SU-DHL-6 (cell line): ENCODE measurements around the gene CARMIL1.

Experiments
- H2AFZ ChIP-seq: fragments of 200-600 bp; sonication (generic); 2 replicates; pipeline ENCODE4 v1.6.1; 2014; ENCODE audit warnings: low read depth, mild to moderate bottlenecking, moderate library complexity, mixed read lengths, antibody characterized with exemption, low read length; ENCODE audit not compliant: severe bottlenecking
- H3F3A ChIP-seq: fragments of 200-600 bp; shearing (Covaris generic); 2 replicates; pipeline ENCODE4 v1.6.0; 2016; ENCODE audit warnings: antibody characterized with exemption, mild to moderate bottlenecking; ENCODE audit not compliant: insufficient read depth
- H3K27ac ChIP-seq: fragments of 200-600 bp; sonication (generic); 2 replicates; pipeline ENCODE4 v1.5.1; 2016; ENCODE audit warnings: low read depth, mild to moderate bottlenecking, low read length, moderate library complexity, mixed read lengths
- H3K27me3 ChIP-seq: fragments of 200-600 bp; sonication (generic), shearing (Covaris generic); 2 replicates; pipeline ENCODE4 v1.6.0; 2014; ENCODE audit warnings: mild to moderate bottlenecking, low read length
- H3K36me3 ChIP-seq: fragments of 200-600 bp; sonication (generic); 2 replicates; pipeline ENCODE4 v1.6.1; 2014; ENCODE audit warnings: mild to moderate bottlenecking, low read length, mixed read lengths
- H3K4me2 ChIP-seq: fragments of 300-600, 200-600 bp; shearing (Covaris generic), sonication (generic); 2 replicates; pipeline ENCODE4 v1.6.0; 2014; ENCODE audit warnings: low read length, low read depth, mild to moderate bottlenecking; ENCODE audit not compliant: poor library complexity, severe bottlenecking
- H3K4me3 ChIP-seq: fragments of 200-600 bp; sonication (generic); 2 replicates; pipeline ENCODE4 v1.5.1; 2014; ENCODE audit warnings: antibody characterized with exemption, low read length, mild to moderate bottlenecking, mixed read lengths; ENCODE audit not compliant: insufficient read depth, poor library complexity, severe bottlenecking
- H3K79me2 ChIP-seq: fragments of 200-600 bp; sonication (generic); 2 replicates; pipeline ENCODE4 v1.6.1; 2014; ENCODE audit warnings: mild to moderate bottlenecking, low read length, moderate library complexity; ENCODE audit not compliant: insufficient read depth
- H3K9ac ChIP-seq: fragments of 200-600 bp; sonication (generic); 2 replicates; pipeline ENCODE4 v1.7.0; 2014; ENCODE audit warnings: mild to moderate bottlenecking, low read length
- H3K9me2 ChIP-seq: fragments of 200-600 bp; sonication (generic); replicated peaks from 2 replicates; pipeline ENCODE4 v1.6.1; 2014; ENCODE audit warnings: low read length; ENCODE audit not compliant: insufficient read depth
- H3K9me3 ChIP-seq: fragments of 200-600 bp; sonication (generic); 2 replicates; pipeline ENCODE4 v1.6.1; 2014; ENCODE audit warnings: low read length, mixed read lengths; ENCODE audit not compliant: insufficient read depth
- H4K20me1 ChIP-seq: fragments of 200-600 bp; sonication (generic); 2 replicates; pipeline ENCODE4 v1.6.1; 2014; ENCODE audit warnings: low read depth, mild to moderate bottlenecking, antibody characterized with exemption, low read length, moderate library complexity, mixed read lengths
- EZH2phosphoT487 ChIP-seq: fragments of 200-600 bp; sonication (generic), shearing (Covaris generic); conservative IDR thresholded peaks from 2 replicates; pipeline ENCODE4 v1.6.1; 2018; ENCODE audit warnings: mild to moderate bottlenecking, antibody characterized with exemption, low read length, moderate library complexity, mixed read lengths
- TF ChIP-seq, protein P1 (sequence below): fragments of 200-600 bp; sonication (generic); IDR thresholded peaks from one replicate; pipeline ENCODE4 v1.5.1; 2017; ENCODE audit warnings: antibody characterized with exemption, mild to moderate bottlenecking, low read length, moderate library complexity; ENCODE audit not compliant: insufficient read depth, poor library complexity, severe bottlenecking

Gene CARMIL1

GRCh38 chr6:25340431-25341202, 61.4 kb downstream of the CARMIL1 start:
- Histone ChIP-seq H3K9me3 (no peaks in the 10 kb centered on the region), H3K36me3 (no peaks in the 10 kb centered on the region), H3K4me2 (no peak overlapping the region), H3F3A (no peaks in the 10 kb centered on the region), H3K27me3 (no peaks in the 10 kb centered on the region), H3K27ac (no peak overlapping the region), H3K9ac (no peak overlapping the region), H4K20me1 (peaks cover 63% of the 10 kb centered on the region), H2AFZ (no peak overlapping the region), H3K79me2 (peaks cover 55% of the 10 kb centered on the region), H3K9me2 (no peaks in the 10 kb centered on the region), H3K4me3 (no peak overlapping the region)
- TF ChIP-seq, protein P1, sequence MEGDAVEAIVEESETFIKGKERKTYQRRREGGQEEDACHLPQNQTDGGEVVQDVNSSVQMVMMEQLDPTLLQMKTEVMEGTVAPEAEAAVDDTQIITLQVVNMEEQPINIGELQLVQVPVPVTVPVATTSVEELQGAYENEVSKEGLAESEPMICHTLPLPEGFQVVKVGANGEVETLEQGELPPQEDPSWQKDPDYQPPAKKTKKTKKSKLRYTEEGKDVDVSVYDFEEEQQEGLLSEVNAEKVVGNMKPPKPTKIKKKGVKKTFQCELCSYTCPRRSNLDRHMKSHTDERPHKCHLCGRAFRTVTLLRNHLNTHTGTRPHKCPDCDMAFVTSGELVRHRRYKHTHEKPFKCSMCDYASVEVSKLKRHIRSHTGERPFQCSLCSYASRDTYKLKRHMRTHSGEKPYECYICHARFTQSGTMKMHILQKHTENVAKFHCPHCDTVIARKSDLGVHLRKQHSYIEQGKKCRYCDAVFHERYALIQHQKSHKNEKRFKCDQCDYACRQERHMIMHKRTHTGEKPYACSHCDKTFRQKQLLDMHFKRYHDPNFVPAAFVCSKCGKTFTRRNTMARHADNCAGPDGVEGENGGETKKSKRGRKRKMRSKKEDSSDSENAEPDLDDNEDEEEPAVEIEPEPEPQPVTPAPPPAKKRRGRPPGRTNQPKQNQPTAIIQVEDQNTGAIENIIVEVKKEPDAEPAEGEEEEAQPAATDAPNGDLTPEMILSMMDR: no peak
- no peak for TF ChIP-seq EZH2phosphoT487

DNA sequence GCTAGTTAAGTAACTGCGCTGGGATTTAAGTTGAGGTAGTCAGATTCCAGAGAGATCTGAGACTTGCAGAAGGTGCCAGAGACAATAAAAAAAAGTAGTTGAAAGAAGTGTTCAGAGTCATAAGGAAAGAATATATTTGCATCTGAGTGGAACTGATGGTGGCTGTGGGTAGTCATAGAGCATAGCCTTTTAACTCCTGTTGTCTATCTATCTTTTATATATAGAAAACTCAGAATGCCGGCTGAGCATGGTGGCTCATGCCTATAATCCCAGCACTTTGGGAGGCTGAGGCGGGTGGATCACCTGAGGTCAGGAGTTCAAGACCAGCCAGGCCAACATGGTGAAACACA, 62.0 kb downstream of the CARMIL1 start:
- no peak overlapping the region for H2AFZ ChIP-seq
- H3K79me2 ChIP-seq: peaks cover 50% of the 10 kb centered on the region
- H3K4me3 ChIP-seq: no peak overlapping the region
- TF ChIP-seq EZH2phosphoT487: no peak
- H3K27me3 ChIP-seq: no peaks in the 10 kb centered on the region
- H3K9ac ChIP-seq: no peak overlapping the region
- H3K27ac ChIP-seq: no peak overlapping the region
- H3K4me2 ChIP-seq: no peak overlapping the region
- no peaks in the 10 kb centered on the region for H3F3A ChIP-seq
- H3K9me2 ChIP-seq: no peaks in the 10 kb centered on the region
- no peaks in the 10 kb centered on the region for H3K9me3 ChIP-seq
- peaks cover 57% of the 10 kb centered on the region for H4K20me1 ChIP-seq
- no peaks in the 10 kb centered on the region for H3K36me3 ChIP-seq

DNA sequence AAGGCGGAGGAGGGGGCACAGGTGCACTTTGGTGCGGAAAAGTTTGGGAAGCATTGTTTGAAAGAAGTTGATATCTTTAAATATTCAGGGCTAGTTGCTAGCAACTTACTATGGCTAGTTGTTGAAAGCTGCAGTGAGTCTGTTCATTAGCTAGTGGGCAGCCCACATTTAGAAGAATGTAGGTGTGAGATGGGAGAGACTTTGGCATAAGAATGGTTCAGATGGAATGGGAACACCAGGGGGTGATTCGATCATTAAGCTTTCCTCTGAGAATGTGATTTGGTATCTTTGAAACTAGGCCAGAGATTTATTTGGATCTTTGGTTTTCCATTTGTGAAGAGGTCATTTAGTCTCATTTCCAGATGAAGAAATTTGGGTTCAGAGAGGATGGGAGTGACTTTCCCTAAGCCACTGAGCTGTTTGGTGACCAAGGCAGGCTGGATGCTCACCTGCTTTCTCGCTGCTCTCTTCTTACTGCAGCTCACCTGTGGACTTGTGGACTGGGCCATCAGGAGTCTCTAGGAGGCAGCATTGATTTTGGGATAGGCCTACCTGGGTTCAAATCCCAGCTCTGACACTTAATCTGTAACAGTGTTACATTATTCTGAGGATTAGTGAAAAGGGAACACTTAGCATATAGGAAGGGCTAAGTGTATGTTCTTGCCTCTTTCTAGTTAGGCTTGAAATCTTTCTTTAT, 62.9 kb downstream of the CARMIL1 start:
- Histone ChIP-seq H3K4me3 (no peak overlapping the region), H3K36me3 (no peaks in the 10 kb centered on the region), H3F3A (no peaks in the 10 kb centered on the region), H3K27me3 (no peaks in the 10 kb centered on the region), H4K20me1 (peaks cover 53% of the 10 kb centered on the region), H3K4me2 (no peak overlapping the region), H3K79me2 (peaks cover 41% of the 10 kb centered on the region), H3K9me2 (no peaks in the 10 kb centered on the region), H3K9me3 (no peaks in the 10 kb centered on the region), H3K27ac (no peak overlapping the region), H3K9ac (no peak overlapping the region), H2AFZ (no peak overlapping the region)
- TF ChIP-seq EZH2phosphoT487: no peak
- TF ChIP-seq, protein P1: no peak

- Histone ChIP-seq H3K27ac (no peak overlapping the region), H3F3A (no peaks in the 10 kb centered on the region), H3K9ac (no peak overlapping the region), H3K4me3 (no peak overlapping the region), H3K9me2 (no peaks in the 10 kb centered on the region), H3K4me2 (no peak overlapping the region), H3K36me3 (no peaks in the 10 kb centered on the region), H3K9me3 (no peaks in the 10 kb centered on the region), H2AFZ (no peak overlapping the region), H4K20me1 (peaks cover 47% of the 10 kb centered on the region), H3K27me3 (no peaks in the 10 kb centered on the region), H3K79me2 (peaks cover 35% of the 10 kb centered on the region)
- TF ChIP-seq EZH2phosphoT487: no peak
- TF ChIP-seq, protein P1: no peak
Measured at GRCh38 chr6:25342802-25343201, 63.6 kb downstream of the CARMIL1 start.
